Adrenal gland (tissue), 12 donors: Measurements from ENCODE around the gene PRR5. TPM values are rescaled to one million over a fixed set of nuclear protein-coding genes. Genes with fewer than 3 reads are reported as not detected.

Source experiments
- DNase-seq, 7 donors: peaks; one replicate each; pipeline ENCODE4 v3.0.0-alpha.2; 2019 to 2020
- H3K27ac ChIP-seq, 5 donors: fragments of 200-600 bp; sonication (generic) in 4 of 5; 1 replicate in 3 of 5; 2 replicates in 2 of 5; pipeline versions ENCODE4 v1.5.1 to v1.8.0; 2016 to 2020; ENCODE audit warnings: mild to moderate bottlenecking in 1 of 5
- H3K27me3 ChIP-seq: fragments of 200-600 bp; 2 replicates; pipeline ENCODE4 v1.8.0; 2021
- H3K36me3 ChIP-seq, 2 donors: fragments of 200-600 bp; replicated peaks in 1 of 2; 1 replicate in 1 of 2; 2 replicates in 1 of 2; pipeline versions ENCODE4 v1.5.1 to v1.8.0; 2018 to 2022
- H3K4me1 ChIP-seq, 2 donors: fragments of 200-600 bp; replicated peaks in 1 of 2; 1 replicate in 1 of 2; 2 replicates in 1 of 2; pipeline versions ENCODE4 v1.5.1 to v1.8.0; 2018 to 2021
- H3K4me3 ChIP-seq, 4 donors: fragments of 200-600 bp; sonication (generic) in 3 of 4; one replicate each; pipeline ENCODE4 v1.5.1; 2016 to 2018
- H3K9me3 ChIP-seq, 3 donors: fragments of 200-600 bp; sonication (generic) in 1 of 3; replicated peaks in 1 of 3; 1 replicate in 2 of 3; 2 replicates in 1 of 3; pipeline versions ENCODE4 v1.5.1 to v1.8.0; 2016 to 2021
- POLR2A ChIP-seq, 2 donors: fragments of 450-650 bp; IDR thresholded peaks; one replicate each; pipeline ENCODE4 v1.6.1; 2017; ENCODE audit warnings: antibody characterized with exemption in 2 of 2, mild to moderate bottlenecking in 2 of 2, moderate library complexity in 1 of 2
- WGBS, 4 donors: extraction: QIAGEN DNeasy Blood & Tissue Kit in 2 of 4; methylation state at CpG; one replicate each; pipeline versions ENCODE4 v1.1.5 to v1.1.7; 2013 to 2017; 5-methylcytosine and 5-hydroxymethylcytosine counted together
- intact Hi-C, 2 donors: fragments of 100-400 bp; cut with DNase I; formaldehyde crosslinking; loops; one replicate each; pipeline versions ENCODE4 v1.14.1 to v1.15.0; 2022 to 2023
- polyA plus RNA-seq, 3 donors: library from polyadenylated mRNA; stranded (reverse); fragments of 200-250 nt in 2 of 3; fragments of 350-450 nt in 1 of 3; fragmentation: Illumina TruSeq in 1 of 3; extraction: RNeasy Lipid Tissue Mini Kit (QIAGEN cat#74804) in 1 of 3; gene quantifications; one replicate each; pipeline ENCODE4 v1.2.3, GENCODE V29; 2013 to 2014
- total RNA-seq, 9 donors: library from RNA; depleted of rRNA in 4 of 9; stranded (reverse); fragments of >200 nt in 4 of 9; fragments of 120-200 nt in 1 of 9; fragmentation: NEBNext Ultra II Directional in 1 of 9; extraction: Animal tissue kit (Norgen Biotek cat#: 25700) in 1 of 9; gene quantifications; one replicate each; pipeline versions ENCODE4 v1.1.0 to v1.2.4, GENCODE V29; 2013 to 2023
- TF ChIP-seq, protein P1 (sequence below), 6 experiments: fragments of 450-650 bp in 4 of 6; fragments of 200-600 bp in 2 of 6; sonication (generic) in 1 of 6; IDR thresholded peaks; 1 replicate in 5 of 6; 2 replicates in 1 of 6; pipeline versions ENCODE4 v1.5.1 to v1.8.0; 2016 to 2021; ENCODE audit warnings: antibody characterized with exemption in 6 of 6, mild to moderate bottlenecking in 2 of 6, moderate library complexity in 1 of 6
- donor health status: healthy with polysubstance abuse.
- donor health status: Bipolar disorder and iron deficiency.
- donor health status: DM: yes; HTN: yes; CAD: no.
- donor health status: DM: no; HTN: no; CAD: no.
- donor health status: DM: no; HTN: no; CAD: no.
- donor health status: DM: yes; HTN: yes; CAD: no.

Gene PRR5
- total and polyA plus RNA-seq, 12 donors = 1.7 to 21.4 (median 11.7) TPM

DNA sequence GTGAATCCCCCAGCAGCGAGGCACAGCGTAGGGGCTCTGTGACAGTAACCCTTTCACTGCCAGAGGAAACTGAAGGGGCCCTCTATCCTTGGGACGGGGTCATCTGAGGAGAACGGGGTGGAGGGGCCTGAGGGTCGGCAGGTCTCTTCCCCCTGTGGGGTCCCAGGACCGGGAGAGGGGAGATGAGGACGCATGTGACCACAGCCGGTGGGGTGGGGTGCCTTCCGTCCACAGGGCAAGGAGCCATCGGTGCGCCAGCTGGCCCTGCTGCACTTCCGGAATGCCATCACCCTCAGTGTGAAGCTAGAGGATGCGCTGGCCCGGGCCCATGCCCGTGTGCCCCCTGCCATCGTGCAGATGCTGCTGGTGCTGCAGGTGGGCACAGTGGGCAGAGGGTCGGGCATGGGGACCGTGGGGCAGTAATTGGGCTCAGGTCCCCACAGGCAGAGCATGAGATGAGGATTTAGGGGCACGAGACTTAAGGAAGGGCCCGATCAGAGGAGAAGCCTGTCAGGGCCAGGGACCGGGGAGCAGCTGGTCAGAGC, 30.1 kb downstream of the PRR5 start:
- H3K36me3 ChIP-seq = no peaks in the 10 kb centered on the region
- DNase-seq = no peak
- H3K4me3 ChIP-seq = no peak overlapping the region
- H3K4me1 ChIP-seq = peaks cover 0 to 15% of the 10 kb centered on the region in 2 donors
- no peaks in the 10 kb centered on the region for H3K9me3 ChIP-seq
- 77 to 88% (median 84%) methylated on average over 4 to 21 of the region's 21 CpGs for WGBS, 4 donors
- H3K27me3 ChIP-seq = peaks cover 8% of the 10 kb centered on the region
- intact Hi-C loops = no loop called here
- TF ChIP-seq, protein P1, sequence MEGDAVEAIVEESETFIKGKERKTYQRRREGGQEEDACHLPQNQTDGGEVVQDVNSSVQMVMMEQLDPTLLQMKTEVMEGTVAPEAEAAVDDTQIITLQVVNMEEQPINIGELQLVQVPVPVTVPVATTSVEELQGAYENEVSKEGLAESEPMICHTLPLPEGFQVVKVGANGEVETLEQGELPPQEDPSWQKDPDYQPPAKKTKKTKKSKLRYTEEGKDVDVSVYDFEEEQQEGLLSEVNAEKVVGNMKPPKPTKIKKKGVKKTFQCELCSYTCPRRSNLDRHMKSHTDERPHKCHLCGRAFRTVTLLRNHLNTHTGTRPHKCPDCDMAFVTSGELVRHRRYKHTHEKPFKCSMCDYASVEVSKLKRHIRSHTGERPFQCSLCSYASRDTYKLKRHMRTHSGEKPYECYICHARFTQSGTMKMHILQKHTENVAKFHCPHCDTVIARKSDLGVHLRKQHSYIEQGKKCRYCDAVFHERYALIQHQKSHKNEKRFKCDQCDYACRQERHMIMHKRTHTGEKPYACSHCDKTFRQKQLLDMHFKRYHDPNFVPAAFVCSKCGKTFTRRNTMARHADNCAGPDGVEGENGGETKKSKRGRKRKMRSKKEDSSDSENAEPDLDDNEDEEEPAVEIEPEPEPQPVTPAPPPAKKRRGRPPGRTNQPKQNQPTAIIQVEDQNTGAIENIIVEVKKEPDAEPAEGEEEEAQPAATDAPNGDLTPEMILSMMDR (IDR thresholded peaks at IDR 0.05) = no peak
- no peak for TF ChIP-seq POLR2A (IDR thresholded peaks at IDR 0.05)
- no peak overlapping the region for H3K27ac ChIP-seq

DNA sequence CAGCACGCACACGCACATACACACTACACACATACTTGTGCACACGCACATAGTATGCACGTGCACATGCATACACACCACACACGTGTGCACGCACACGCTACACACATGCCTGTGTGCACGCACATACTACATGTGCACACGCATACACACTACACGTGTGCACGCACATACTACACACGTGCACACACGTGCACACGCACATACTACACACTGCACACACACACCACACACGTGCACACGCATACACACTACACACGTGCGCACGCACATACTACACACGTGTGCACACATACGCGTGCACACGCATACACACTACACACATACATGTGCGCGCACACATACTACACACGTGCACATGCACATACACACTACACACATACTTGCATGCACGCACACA, 30.7 kb downstream of the PRR5 start:
- intact Hi-C loops = no loop called here
- Histone ChIP-seq H3K27ac (no peak overlapping the region), H3K4me3 (no peak overlapping the region), H3K27me3 (peaks cover 8% of the 10 kb centered on the region), H3K9me3 (no peaks in the 10 kb centered on the region), H3K4me1 (peaks cover 0 to 15% of the 10 kb centered on the region in 2 donors), H3K36me3 (no peaks in the 10 kb centered on the region)
- 84 to 88% (median 87%) methylated on average over 22 to 27 of the region's 27 CpGs for WGBS, 4 donors
- TF ChIP-seq, protein P1 (IDR thresholded peaks at IDR 0.05) = no peak
- no peak for TF ChIP-seq POLR2A (IDR thresholded peaks at IDR 0.05)
- DNase-seq = no peak

DNA sequence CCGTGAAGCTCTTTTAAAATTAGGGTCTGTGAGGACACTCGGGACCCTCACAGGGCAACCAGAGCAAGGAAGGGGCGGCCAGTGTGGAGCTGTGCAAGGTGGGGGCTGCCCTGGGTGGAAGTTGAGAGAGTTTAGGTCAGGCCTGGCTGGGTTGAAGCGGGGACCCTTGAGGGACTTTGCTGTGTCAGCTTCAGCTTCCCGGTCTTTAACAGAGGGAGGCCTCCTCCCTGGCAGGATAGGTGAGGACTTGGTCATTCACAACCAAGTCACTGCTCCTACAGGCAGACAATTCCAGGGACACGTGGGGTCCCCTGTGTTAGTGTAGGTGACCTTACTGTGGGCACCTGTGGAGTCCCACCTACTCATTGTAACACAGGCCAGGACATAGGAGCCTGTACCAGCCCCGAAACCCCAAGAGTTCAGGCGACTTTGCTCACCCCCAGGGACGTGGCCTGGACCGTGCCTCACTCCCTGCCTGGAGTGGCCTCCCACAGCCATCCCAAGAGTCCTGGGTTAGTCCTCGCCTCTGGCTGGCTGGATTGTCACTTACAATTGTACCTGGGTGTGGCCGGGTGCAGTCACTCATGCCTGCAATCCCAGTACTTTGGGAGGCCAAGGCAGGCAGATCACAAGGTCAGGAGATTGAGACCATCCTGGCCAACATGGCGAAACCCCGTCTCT, 31.6 kb downstream of the PRR5 start:
- no peak for DNase-seq

DNA sequence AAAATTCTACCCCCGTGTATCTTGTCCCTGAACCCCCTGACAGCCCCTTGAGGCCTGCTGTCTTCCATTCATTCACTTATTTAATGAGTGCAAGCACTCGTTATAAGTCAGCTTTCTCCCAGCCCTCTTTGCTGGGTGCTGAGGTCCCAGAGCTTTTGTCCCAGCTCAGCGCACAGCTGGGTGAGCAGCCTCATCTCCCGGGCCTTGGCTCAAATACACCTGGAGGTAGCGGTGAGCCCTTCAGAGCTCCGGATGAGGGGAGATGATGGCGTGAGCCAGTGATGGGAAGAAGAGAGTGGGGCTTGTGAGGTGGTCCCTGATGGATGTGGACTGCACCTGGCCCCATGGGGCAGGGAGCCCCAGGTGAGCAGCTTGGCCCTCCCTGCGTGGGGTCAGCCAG, 32.3 kb downstream of the PRR5 start:
- Histone ChIP-seq H3K27ac (no peak overlapping the region), H3K27me3 (peaks cover 8% of the 10 kb centered on the region), H3K9me3 (no peaks in the 10 kb centered on the region), H3K4me1 (peaks cover 0 to 7% of the 10 kb centered on the region in 2 donors), H3K4me3 (no peak overlapping the region), H3K36me3 (no peaks in the 10 kb centered on the region)
- TF ChIP-seq POLR2A (IDR thresholded peaks at IDR 0.05) = no peak
- TF ChIP-seq, protein P1 (IDR thresholded peaks at IDR 0.05) = no peak
- no peak for DNase-seq
- intact Hi-C loops = no loop called here
- 79 to 87% (median 82%) methylated on average over 6 to 8 of the region's 8 CpGs for WGBS, 4 donors

More for the DNA sequence above, 31.6 kb downstream of the PRR5 start:
- Histone ChIP-seq H3K27me3 (peaks cover 8% of the 10 kb centered on the region), H3K9me3 (no peaks in the 10 kb centered on the region), H3K36me3 (no peaks in the 10 kb centered on the region), H3K27ac (no peak overlapping the region), H3K4me1 (peaks cover 0 to 14% of the 10 kb centered on the region in 2 donors), H3K4me3 (no peak overlapping the region)
- WGBS, 4 donors = 71 to 87% (median 86%) methylated on average over 6 to 14 of the region's 14 CpGs
- TF ChIP-seq, protein P1 (IDR thresholded peaks at IDR 0.05) = no peak
- TF ChIP-seq POLR2A (IDR thresholded peaks at IDR 0.05) = no peak
- intact Hi-C loops = no loop called here
